Measurements from ENCODE around the gene CLECL1.

GRCh38 chr12:9758119-9758518, 25.2 kb upstream of the CLECL1 start:
- no peak for TF ChIP-seq POLR2A (IDR thresholded peaks at IDR 0.05; ENCODE audit: low read depth, low read length)
- no peak for TF ChIP-seq POLR2AphosphoS5 (IDR thresholded peaks at IDR 0.05; ENCODE audit: low read depth, low read length)
- TF ChIP-seq SPI1 (IDR thresholded peaks at IDR 0.05; ENCODE audit: low read depth, low read length), result no peak
- no peak for TF ChIP-seq TAF1 (IDR thresholded peaks at IDR 0.05; ENCODE audit: low read depth, low read length)
